Type B pancreatic cell (in vitro differentiated cells): ENCODE data around the gene WIZ. TPM values are rescaled to one million over a fixed set of nuclear protein-coding genes. Genes with fewer than 3 reads are reported as not detected.
A peak's percentile ranks its signal among the peaks of the same experiment; 100 is the strongest.

Experiments
- DNase-seq: peaks from one replicate; pipeline ENCODE4 v3.0.0; 2021; ENCODE audit warnings: mixed read lengths; ENCODE audit not compliant: unreplicated experiment; ENCODE audit errors: extremely low spot score
- H3K27ac Mint-ChIP-seq: 2 replicates; pipeline ENCODE4 v1.8.0; 2021; ENCODE audit warnings: mild to moderate bottlenecking, mixed read lengths
- H3K27me3 Mint-ChIP-seq: 2 replicates; pipeline ENCODE4 v1.8.0; 2021; ENCODE audit warnings: mixed read lengths
- H3K36me3 Mint-ChIP-seq: 2 replicates; pipeline ENCODE4 v1.8.0; 2021; ENCODE audit warnings: mixed read lengths
- H3K4me1 Mint-ChIP-seq: one replicate; pipeline ENCODE4 v1.8.0; 2021; ENCODE audit warnings: mixed read lengths; ENCODE audit not compliant: unreplicated experiment
- H3K4me3 Mint-ChIP-seq: 2 replicates; pipeline ENCODE4 v1.8.0; 2021; ENCODE audit warnings: mild to moderate bottlenecking, mixed read lengths
- H3K9me3 Mint-ChIP-seq: 2 replicates; pipeline ENCODE4 v1.8.0; 2021; ENCODE audit warnings: mixed read lengths
- total RNA-seq: library from RNA; stranded (reverse); gene quantifications from 2 replicates; pipeline ENCODE4 v1.2.1, GENCODE V29; 2021; ENCODE audit warnings: low replicate concordance
- TF ChIP-seq, protein P1 (sequence below): fragments of 200-600 bp; sonication (generic); conservative IDR thresholded peaks from 2 replicates; pipeline ENCODE4 v1.5.0; 2021; ENCODE audit warnings: antibody characterized with exemption, mild to moderate bottlenecking

WIZ gene
- total RNA-seq, 1 donor from 2014 or later = 45.8 TPM

DNA sequence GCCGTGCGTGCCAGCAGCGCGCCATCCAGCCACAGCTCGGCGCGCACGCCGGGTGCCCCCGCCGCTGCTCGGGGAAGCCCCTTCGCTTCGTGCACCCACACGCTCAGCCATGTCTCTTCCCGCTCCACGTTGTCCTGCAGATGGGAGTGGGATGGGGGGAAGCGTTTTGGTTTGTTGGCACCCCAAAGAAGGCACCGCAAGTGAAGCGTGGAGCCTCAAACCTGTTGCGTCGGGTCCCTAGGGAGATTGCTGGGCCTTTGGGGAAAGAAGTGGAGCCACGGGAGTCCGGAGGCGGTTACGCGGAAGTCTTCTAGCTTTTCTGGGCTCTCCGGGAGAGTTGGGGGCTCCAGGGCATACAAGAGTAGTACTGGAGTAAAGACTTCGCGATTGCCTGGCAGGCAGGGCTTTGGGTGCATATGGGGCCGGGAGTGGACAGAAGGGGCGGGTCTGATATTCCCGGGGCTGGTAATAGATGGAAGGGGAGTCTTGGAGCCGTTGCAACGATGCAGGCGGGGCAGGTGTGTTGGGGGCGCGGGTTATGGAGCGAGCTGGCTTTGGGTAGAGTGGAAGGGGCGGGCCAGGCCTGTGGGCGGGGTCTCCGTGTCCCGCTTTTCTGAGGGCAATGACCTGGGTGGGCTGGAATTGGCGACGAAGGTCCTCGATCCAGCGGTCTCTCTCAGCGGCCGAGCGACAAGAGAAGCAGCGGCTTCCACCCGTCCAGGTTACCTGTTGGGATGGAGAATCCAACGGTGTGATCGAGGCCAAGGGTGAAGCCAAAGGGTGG, 8.1 kb upstream of the WIZ start:
- H3K27ac Mint-ChIP-seq = no peak overlapping the region
- no peaks in the 10 kb centered on the region for H3K9me3 Mint-ChIP-seq
- H3K4me3 Mint-ChIP-seq = no peak overlapping the region
- no peak for DNase-seq
- TF ChIP-seq, protein P1, sequence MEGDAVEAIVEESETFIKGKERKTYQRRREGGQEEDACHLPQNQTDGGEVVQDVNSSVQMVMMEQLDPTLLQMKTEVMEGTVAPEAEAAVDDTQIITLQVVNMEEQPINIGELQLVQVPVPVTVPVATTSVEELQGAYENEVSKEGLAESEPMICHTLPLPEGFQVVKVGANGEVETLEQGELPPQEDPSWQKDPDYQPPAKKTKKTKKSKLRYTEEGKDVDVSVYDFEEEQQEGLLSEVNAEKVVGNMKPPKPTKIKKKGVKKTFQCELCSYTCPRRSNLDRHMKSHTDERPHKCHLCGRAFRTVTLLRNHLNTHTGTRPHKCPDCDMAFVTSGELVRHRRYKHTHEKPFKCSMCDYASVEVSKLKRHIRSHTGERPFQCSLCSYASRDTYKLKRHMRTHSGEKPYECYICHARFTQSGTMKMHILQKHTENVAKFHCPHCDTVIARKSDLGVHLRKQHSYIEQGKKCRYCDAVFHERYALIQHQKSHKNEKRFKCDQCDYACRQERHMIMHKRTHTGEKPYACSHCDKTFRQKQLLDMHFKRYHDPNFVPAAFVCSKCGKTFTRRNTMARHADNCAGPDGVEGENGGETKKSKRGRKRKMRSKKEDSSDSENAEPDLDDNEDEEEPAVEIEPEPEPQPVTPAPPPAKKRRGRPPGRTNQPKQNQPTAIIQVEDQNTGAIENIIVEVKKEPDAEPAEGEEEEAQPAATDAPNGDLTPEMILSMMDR = no peak
- H3K36me3 Mint-ChIP-seq = no peaks in the 10 kb centered on the region
- no peaks in the 10 kb centered on the region for H3K4me1 Mint-ChIP-seq
- H3K27me3 Mint-ChIP-seq = peaks cover 83% of the 10 kb centered on the region

DNA sequence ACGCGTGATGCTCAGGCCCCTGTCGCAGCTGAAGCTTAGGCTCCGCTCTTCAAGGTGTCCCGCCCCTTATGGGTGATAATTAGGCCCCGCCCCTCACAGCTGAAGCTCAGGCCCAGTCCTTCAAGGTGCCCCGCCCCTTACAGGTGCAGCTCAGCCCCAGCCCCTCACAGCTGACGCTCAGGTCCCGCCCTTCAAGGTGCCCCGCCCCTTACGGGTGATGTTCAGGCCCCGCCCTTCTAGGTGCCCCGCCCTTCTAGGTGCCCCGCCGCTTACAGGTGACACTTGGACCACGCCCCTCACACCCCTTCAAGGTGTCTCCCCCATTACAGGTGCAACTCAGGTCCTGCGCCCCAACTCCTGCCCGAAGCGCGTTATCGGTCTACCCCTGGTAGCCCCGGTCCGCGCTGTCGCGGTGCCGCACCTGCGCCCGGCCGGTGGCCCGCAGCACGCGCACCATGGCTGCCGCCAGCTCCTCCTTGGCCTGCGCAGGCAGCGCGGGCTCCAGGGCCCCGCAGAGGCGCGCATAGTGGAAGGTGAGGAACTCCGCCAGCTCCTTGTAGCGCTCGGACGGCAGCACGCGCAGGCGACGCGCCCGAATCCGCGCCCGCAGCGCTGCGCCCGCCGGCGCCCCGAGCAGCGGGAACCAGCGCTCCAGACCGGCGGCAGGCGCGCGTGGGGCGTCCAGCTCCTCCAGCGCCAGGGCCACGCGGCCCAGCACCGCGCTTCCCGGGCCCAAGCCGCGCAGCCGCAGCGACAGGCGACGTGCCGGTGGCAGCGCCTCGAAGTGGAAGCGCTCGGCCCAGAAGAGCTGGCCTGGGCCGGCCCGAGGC, 7.3 kb upstream of the WIZ start:
- peaks cover 78% of the 10 kb centered on the region for H3K27me3 Mint-ChIP-seq
- H3K4me1 Mint-ChIP-seq = no peaks in the 10 kb centered on the region
- H3K36me3 Mint-ChIP-seq = no peaks in the 10 kb centered on the region
- H3K4me3 Mint-ChIP-seq = no peak overlapping the region
- no peak for DNase-seq
- H3K27ac Mint-ChIP-seq = no peak overlapping the region
- TF ChIP-seq, protein P1 = no peak
- no peaks in the 10 kb centered on the region for H3K9me3 Mint-ChIP-seq

DNA sequence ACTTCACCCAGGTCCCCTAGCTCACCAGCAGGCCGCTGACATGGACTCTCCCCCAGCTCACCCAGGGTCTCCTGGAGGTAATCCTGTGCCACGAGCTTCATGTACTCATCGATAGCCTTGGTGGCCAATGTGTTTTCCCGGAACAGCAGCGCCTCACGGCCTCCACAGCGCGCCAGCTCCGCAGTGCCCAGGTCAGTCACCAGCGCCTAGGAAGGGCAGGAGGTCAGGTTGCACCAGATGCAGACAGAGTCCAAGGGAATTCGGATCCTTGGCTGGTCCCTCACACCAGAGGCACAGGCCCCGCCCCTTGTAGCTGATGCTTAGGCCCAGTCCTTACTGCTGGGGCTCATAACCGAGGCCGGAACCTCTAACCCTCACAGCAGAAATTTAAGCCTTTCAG, 6.7 kb upstream of the WIZ start:
- peaks cover 74% of the 10 kb centered on the region for H3K27me3 Mint-ChIP-seq
- H3K4me3 Mint-ChIP-seq = no peak overlapping the region
- no peak overlapping the region for H3K27ac Mint-ChIP-seq
- H3K9me3 Mint-ChIP-seq = no peaks in the 10 kb centered on the region
- no peaks in the 10 kb centered on the region for H3K36me3 Mint-ChIP-seq
- TF ChIP-seq, protein P1 = no peak
- DNase-seq = no peak
- H3K4me1 Mint-ChIP-seq = no peaks in the 10 kb centered on the region

DNA sequence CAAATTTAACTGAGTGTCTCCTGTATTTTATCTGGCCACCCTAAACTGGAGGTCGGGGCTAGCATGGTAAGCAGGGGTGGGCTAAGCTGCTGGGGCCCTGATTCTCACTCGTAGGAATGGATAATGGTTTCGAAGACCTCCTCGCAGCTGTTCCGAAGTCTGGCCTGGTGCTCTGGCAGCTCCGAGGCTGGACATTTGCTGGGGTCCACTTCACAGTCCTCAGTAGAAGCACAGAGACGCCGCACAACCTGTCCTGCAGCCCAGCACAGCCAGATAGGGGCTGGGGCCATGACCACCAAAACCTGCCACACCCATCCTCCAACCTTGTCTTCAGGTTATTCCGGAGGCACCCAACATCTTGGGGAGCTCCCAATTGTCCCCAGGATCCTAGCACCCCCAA, 6.2 kb upstream of the WIZ start:
- DNase-seq = no peak
- TF ChIP-seq, protein P1 = no peak
- H3K27me3 Mint-ChIP-seq = peaks cover 78% of the 10 kb centered on the region
- H3K9me3 Mint-ChIP-seq = no peaks in the 10 kb centered on the region
- H3K4me1 Mint-ChIP-seq = no peaks in the 10 kb centered on the region
- H3K36me3 Mint-ChIP-seq = no peaks in the 10 kb centered on the region
- H3K4me3 Mint-ChIP-seq = no peak overlapping the region
- H3K27ac Mint-ChIP-seq = no peak overlapping the region

DNA sequence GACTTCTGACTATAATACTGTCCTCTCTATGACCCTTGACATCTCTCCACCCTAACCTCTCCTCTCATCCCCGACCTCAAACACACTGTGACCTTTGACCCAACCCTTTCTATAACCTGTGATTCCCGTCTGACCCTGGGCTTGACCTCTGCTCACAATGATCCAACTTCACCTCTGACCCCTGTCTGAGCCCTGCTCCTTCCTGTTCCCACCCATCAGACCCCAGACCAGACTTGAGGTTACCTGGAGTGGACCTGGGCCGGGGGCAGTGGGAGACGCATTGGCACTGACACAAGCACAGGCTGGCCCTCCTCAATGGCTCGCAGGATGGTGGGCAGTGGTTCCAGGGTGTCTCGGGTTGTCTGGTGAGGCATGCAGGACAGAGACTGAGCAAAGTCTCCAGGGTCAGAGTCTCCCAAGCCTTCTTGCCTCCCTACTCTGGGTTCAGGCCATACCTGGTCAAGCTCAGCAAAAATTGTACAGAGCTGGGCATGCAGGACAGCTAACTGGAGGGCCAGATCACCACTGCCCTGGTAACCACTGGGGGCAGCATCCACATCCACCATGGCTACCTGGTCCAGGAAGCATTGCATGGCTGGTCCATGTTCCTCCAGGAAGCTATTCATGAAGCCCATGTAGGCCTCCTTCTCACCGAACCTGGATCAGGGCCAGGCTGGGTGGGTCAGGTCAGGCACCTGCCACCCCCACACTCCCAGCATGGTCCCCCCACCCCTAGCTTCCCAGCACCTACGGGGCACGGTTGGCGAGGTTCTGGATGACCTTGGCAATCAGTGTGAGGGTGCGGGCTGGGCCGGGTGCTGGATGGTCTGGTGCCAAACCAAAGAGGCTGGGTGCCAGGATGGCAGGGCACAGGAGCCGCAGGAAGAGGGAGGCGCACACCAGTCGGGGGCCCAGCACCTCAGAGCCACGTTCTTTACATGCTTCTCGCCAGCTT, 4.4 kb upstream of the WIZ start:
- peaks cover 64% of the 10 kb centered on the region for H3K27me3 Mint-ChIP-seq
- no peak for DNase-seq
- H3K36me3 Mint-ChIP-seq = no peaks in the 10 kb centered on the region
- H3K4me3 Mint-ChIP-seq = peak overlapping the region; percentile 64
- H3K4me1 Mint-ChIP-seq = peaks cover 8% of the 10 kb centered on the region
- H3K9me3 Mint-ChIP-seq = peaks cover 6% of the 10 kb centered on the region
- no peak overlapping the region for H3K27ac Mint-ChIP-seq
- TF ChIP-seq, protein P1 = peak; percentile 35
